LNCAP (cell line): Measurements from ENCODE around the gene DDX28.

Experiments used
- TF ChIP-seq, protein P1 (sequence below): fragments of 450-650 bp; IDR thresholded peaks from 2 replicates; pipeline ENCODE4 v1.5.1; 2017; ENCODE audit warnings: mild to moderate bottlenecking

DDX28 gene, protein sequence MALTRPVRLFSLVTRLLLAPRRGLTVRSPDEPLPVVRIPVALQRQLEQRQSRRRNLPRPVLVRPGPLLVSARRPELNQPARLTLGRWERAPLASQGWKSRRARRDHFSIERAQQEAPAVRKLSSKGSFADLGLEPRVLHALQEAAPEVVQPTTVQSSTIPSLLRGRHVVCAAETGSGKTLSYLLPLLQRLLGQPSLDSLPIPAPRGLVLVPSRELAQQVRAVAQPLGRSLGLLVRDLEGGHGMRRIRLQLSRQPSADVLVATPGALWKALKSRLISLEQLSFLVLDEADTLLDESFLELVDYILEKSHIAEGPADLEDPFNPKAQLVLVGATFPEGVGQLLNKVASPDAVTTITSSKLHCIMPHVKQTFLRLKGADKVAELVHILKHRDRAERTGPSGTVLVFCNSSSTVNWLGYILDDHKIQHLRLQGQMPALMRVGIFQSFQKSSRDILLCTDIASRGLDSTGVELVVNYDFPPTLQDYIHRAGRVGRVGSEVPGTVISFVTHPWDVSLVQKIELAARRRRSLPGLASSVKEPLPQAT

DNA sequence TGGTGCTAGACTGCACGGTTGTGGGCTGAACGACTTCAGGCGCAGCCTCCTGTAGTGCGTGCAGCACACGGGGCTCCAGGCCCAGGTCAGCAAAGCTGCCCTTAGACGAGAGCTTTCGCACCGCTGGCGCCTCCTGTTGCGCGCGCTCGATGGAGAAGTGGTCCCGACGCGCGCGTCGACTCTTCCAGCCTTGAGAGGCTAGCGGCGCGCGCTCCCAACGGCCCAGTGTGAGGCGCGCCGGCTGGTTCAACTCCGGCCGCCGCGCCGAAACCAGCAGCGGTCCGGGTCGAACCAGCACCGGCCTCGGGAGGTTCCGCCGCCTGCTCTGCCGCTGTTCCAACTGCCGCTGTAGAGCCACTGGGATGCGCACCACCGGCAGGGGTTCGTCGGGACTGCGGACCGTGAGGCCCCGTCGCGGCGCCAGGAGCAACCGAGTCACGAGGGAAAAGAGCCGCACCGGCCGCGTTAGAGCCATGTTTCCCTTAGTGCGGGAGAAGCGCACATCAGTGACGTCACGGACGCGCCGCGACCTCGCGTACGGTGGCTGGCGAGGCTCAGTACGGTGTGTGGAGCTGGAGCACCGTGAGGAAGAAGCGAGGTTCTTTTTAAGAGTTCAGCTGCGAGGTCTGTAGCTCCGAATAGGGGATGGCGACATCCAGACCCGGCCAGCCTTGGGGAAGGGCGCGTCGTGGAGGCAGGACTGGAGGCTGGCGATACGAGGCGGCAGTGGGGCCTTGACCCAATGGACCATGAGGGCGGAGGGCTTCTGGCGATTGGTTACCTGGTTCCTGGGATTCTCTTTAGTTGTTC is at the start of gene DDX28, which contains the start of gene DUS2:
Gene DDX28 (minus strand): TSS at position 505 of the 810 bp plus-strand sequence. CDS start 30 bp downstream, at position 475.
Gene DUS2 (plus strand): TSS at position 557 of the 810 bp plus-strand sequence. CDS start 14,740 bp downstream, outside the sequence.
- TF ChIP-seq, protein P1, sequence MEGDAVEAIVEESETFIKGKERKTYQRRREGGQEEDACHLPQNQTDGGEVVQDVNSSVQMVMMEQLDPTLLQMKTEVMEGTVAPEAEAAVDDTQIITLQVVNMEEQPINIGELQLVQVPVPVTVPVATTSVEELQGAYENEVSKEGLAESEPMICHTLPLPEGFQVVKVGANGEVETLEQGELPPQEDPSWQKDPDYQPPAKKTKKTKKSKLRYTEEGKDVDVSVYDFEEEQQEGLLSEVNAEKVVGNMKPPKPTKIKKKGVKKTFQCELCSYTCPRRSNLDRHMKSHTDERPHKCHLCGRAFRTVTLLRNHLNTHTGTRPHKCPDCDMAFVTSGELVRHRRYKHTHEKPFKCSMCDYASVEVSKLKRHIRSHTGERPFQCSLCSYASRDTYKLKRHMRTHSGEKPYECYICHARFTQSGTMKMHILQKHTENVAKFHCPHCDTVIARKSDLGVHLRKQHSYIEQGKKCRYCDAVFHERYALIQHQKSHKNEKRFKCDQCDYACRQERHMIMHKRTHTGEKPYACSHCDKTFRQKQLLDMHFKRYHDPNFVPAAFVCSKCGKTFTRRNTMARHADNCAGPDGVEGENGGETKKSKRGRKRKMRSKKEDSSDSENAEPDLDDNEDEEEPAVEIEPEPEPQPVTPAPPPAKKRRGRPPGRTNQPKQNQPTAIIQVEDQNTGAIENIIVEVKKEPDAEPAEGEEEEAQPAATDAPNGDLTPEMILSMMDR, result no peak

DNA sequence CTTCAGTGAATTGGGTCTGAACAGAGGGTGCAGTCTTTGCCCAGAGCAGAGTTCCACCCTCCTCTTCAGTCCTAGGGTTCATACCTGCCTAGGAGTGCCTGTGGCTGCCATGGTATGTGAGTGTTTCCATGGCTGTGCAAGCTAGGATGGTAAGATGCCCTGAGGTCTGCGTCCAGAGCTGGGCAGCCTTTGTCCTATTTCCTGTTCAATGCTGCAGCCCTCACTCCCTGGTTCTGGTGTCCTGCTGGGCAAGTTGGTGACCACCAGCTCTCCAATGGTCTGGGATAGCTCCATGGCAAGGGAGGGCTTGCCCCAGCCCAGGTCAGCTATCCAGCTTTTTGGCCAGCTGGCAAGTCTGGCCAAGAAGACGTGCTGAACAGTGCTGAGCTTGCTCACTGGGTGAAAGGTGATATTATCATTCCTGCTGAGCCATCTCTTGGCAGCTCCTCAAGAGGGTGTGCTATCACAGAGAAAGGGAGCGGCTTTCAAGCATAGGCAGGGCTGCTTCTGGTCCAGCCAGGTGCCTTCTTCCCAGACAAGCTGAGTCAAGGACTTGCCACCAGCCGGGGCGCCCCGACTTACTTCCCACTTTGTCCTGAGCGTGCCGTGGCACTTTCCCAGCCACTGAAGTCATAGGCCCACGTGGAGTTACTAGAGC is 49.1 kb upstream of the DDX28 start:
- TF ChIP-seq, protein P1, result no peak

- TF ChIP-seq, protein P1, result no peak
Measured at GRCh38 chr16:68071518-68071901, 48.5 kb upstream of the DDX28 start.

- TF ChIP-seq, protein P1, result no peak
Measured at GRCh38 chr16:68070806-68071517, 47.9 kb upstream of the DDX28 start.

DNA sequence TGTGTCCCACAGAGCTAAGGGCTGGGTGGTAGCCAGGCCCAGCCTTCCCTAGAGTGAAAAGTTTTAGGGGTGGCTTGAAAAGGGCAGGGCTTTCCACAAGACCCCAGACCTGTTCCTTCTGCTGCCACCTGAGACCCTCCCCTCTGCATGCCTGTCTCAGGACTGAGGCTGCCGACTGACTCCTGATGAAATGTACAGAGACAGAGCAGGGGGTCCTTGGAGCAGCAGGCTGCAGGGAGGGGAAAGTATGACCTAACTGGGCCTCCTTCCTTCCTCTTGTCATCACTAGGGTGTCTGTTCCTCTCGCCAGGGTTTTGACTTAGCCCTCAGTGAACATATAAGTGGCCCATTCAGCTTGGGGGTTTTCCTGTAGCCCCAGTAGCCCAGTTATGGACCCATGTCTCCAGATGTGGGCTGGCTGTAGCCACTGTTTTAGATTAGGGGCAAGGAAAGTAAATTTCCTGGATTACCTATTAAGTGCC is 47.3 kb upstream of the DDX28 start:
- TF ChIP-seq, protein P1, result no peak

DNA sequence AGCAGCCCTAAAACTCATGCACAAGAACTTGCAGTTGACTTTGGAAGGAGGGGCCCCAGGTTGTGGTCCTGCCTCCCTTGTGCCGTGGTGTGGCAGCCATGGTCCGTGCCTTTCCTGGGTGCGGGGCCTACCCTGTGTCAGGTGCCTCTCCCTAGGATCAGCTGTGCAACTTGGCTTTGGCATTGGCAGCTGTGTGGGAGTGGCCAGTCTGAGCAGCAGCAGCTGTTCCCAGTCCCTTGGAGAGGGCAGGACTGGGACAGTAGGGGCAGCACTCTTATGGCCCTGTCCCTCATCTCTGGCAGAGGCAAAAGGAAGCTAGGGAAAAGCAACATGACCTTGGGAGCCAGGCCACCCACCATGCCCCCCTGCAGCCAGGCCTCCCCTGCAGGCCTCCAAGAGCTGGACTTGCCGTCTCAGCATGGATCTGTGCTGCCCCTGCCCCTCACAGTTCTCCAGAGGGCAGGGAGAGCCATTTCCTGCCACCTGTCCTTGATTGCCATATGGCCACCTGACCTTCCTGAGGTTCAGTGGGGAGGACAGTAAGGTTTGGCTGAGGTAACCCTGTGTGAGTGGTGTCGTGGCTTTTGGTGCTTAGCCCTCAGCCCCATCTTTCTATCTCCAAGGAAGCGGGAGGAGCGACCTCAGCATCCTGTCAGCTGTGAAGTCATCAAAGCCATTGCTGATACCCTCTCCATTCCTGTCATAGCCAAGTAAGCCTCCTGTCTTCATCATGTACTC is 46.6 kb upstream of the DDX28 start:
- TF ChIP-seq, protein P1, result no peak
